K562 (cell line): ENCODE results near the gene EFEMP2. TPM values are rescaled to one million over a fixed set of nuclear protein-coding genes. Genes with fewer than 3 reads are reported as not detected.

Experiments used
- BCOR ChIP-seq: fragments of 450-650 bp; IDR thresholded peaks from 2 replicates; pipeline ENCODE4 v1.6.1; 2016
- CREB3L1 ChIP-seq: fragments of 450-650 bp; IDR thresholded peaks from 2 replicates; pipeline ENCODE4 v1.6.1; 2014; ENCODE audit warnings: low read depth, mild to moderate bottlenecking, moderate library complexity, borderline replicate concordance
- ETS1 ChIP-seq: conservative IDR thresholded peaks from 2 replicates; pipeline ENCODE4 v1.6.1; 2011; ENCODE audit warnings: low read depth, mild to moderate bottlenecking, low read length; ENCODE audit not compliant: control insufficient read depth
- PHB2 ChIP-seq: fragments of 450-650 bp; IDR thresholded peaks from 2 replicates; pipeline ENCODE4 v1.6.1; 2017; ENCODE audit warnings: low read depth
- POLR2AphosphoS5 ChIP-seq: IDR thresholded peaks from 2 replicates; pipeline ENCODE4 v1.6.1; 2011; ENCODE audit warnings: mild to moderate bottlenecking, low read depth, low read length, moderate library complexity; ENCODE audit not compliant: control insufficient read depth, insufficient read depth
- RBBP5 ChIP-seq: fragments of 200-600 bp; sonication (generic); IDR thresholded peaks from 2 replicates; pipeline ENCODE4 v1.6.1; 2012; ENCODE audit warnings: borderline replicate concordance, mild to moderate bottlenecking, low read length, control low read depth, inconsistent platforms; ENCODE audit not compliant: insufficient read depth, poor library complexity, severe bottlenecking
- REST ChIP-seq, 2 experiments: fragments of 450-650 bp; formaldehyde crosslinking in 1 of 2; IDR thresholded peaks; 2 replicates each; pipeline versions ENCODE4 v1.4.0 to v1.6.1; 2014 to 2020; ENCODE audit warnings: mild to moderate bottlenecking in 2 of 2, borderline replicate concordance in 1 of 2, low read depth in 1 of 2
- ZNF217 ChIP-seq: sonication (generic); formaldehyde crosslinking; IDR thresholded peaks from 2 replicates; pipeline ENCODE4 v1.8.0; 2022; ENCODE audit warnings: mild to moderate bottlenecking, missing genetic modification reagents
- ZNF384 ChIP-seq: IDR thresholded peaks from 2 replicates; pipeline ENCODE4 v1.6.1; 2012; ENCODE audit warnings: low read depth, low read length, improper control_type of control experiment
- ZNF696 ChIP-seq: fragments of 250-450 bp; sonication (Bioruptor Pico); conservative IDR thresholded peaks from 2 replicates; pipeline ENCODE4 v1.4.0; 2020; ENCODE audit warnings: mild to moderate bottlenecking, moderate library complexity
- polyA plus RNA-seq, 8 experiments: library from polyadenylated mRNA; depleted of rRNA in 4 of 8; stranded (reverse) in 5 of 8; unstranded in 3 of 8; fragments of >200 nt; fragmentation: Nextera tagmentation in 2 of 8; fragmentation: Illumina TruSeq in 1 of 8; extraction: Ambion mirVana in 2 of 8; extraction: Trizol in 1 of 8; gene quantifications; 2 replicates each; pipeline versions ENCODE4 v1.2.1 to v1.2.3, GENCODE V29; 2011 to 2014; ENCODE audit warnings: inconsistent platforms in 1 of 8, missing spikeins in 1 of 8
- total RNA-seq, 7 experiments: library from RNA; depleted of rRNA in 6 of 7; stranded (reverse); fragments of >200 nt in 6 of 7; fragmentation: Illumina TruSeq in 2 of 7; extraction: Trizol in 2 of 7; gene quantifications; 2 replicates each; pipeline versions ENCODE4 v1.2.1 to v1.2.3, GENCODE V29; 2011 to 2021; ENCODE audit warnings: low replicate concordance in 1 of 7
- TF ChIP-seq, protein P1 (sequence below): IDR thresholded peaks from 3 replicates; pipeline ENCODE4 v1.6.1; 2011; ENCODE audit warnings: borderline replicate concordance, mild to moderate bottlenecking; ENCODE audit not compliant: insufficient read length, insufficient read depth
- TF ChIP-seq, protein P2 (sequence below): sonication (generic); formaldehyde crosslinking; IDR thresholded peaks from 2 replicates; pipeline ENCODE4 v1.8.0; 2022; ENCODE audit warnings: missing genetic modification reagents, mild to moderate bottlenecking, moderate library complexity, borderline replicate concordance

EFEMP2 gene
- total and polyA plus RNA-seq, 9 of the 15 experiments (the other 6 are each of a cell fraction or from before 2014, with no cell fraction given): 0.07 to 2.9 (median 0.69) TPM; not detected in 1

- TF ChIP-seq RBBP5 (peak; percentile 72), PHB2 (no peak), ZNF217 (CRISPR knock-in tag) (no peak), REST (IDR thresholded peaks at IDR 0.05; ENCODE audit: borderline replicate concordance) (no peak), REST (CRISPR knock-in tag; IDR thresholded peaks at IDR 0.05; ENCODE audit: low read depth) (no peak), ETS1 (peak; percentile 99), ZNF384 (no peak), POLR2AphosphoS5 (peak; percentile 97), BCOR (no peak), ZNF696 (CRISPR knock-in tag) (no peak), CREB3L1 (peak; percentile 88)
- TF ChIP-seq, protein P1, sequence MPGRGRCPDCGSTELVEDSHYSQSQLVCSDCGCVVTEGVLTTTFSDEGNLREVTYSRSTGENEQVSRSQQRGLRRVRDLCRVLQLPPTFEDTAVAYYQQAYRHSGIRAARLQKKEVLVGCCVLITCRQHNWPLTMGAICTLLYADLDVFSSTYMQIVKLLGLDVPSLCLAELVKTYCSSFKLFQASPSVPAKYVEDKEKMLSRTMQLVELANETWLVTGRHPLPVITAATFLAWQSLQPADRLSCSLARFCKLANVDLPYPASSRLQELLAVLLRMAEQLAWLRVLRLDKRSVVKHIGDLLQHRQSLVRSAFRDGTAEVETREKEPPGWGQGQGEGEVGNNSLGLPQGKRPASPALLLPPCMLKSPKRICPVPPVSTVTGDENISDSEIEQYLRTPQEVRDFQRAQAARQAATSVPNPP: no peak
- TF ChIP-seq, protein P2, sequence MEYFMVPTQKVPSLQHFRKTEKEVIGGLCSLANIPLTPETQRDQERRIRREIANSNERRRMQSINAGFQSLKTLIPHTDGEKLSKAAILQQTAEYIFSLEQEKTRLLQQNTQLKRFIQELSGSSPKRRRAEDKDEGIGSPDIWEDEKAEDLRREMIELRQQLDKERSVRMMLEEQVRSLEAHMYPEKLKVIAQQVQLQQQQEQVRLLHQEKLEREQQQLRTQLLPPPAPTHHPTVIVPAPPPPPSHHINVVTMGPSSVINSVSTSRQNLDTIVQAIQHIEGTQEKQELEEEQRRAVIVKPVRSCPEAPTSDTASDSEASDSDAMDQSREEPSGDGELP (CRISPR knock-in tag): peak; percentile 81
Measured at GRCh38 chr11:65857853-65858680, 14.5 kb downstream of the EFEMP2 start, which contains the start of gene CFL1 (continued).
